Fibroblast of villous mesenchyme (primary cell): ENCODE data around the gene SERHL2. TPM values are rescaled to one million over a fixed set of nuclear protein-coding genes. Genes with fewer than 3 reads are reported as not detected.

Experiments used
- DNase-seq: peaks from one replicate; pipeline ENCODE4 v3.0.0-alpha.2; 2010; ENCODE audit warnings: low read depth
- H3K4me3 ChIP-seq: 2 replicates; pipeline ENCODE4 v1.5.1; 2011; ENCODE audit warnings: low read depth, mild to moderate bottlenecking, low read length
- CTCF ChIP-seq: IDR thresholded peaks from 2 replicates; pipeline ENCODE4 v1.5.1; 2012; ENCODE audit warnings: low read depth, mild to moderate bottlenecking, low read length; ENCODE audit not compliant: insufficient read depth
- total RNA-seq: library from RNA; depleted of rRNA; stranded (reverse); fragments of >200 nt; gene quantifications from 2 replicates; pipeline ENCODE4 v1.2.3, GENCODE V29; 2012

SERHL2 gene
- total RNA-seq, 1 donor, result 2.2 TPM

DNA sequence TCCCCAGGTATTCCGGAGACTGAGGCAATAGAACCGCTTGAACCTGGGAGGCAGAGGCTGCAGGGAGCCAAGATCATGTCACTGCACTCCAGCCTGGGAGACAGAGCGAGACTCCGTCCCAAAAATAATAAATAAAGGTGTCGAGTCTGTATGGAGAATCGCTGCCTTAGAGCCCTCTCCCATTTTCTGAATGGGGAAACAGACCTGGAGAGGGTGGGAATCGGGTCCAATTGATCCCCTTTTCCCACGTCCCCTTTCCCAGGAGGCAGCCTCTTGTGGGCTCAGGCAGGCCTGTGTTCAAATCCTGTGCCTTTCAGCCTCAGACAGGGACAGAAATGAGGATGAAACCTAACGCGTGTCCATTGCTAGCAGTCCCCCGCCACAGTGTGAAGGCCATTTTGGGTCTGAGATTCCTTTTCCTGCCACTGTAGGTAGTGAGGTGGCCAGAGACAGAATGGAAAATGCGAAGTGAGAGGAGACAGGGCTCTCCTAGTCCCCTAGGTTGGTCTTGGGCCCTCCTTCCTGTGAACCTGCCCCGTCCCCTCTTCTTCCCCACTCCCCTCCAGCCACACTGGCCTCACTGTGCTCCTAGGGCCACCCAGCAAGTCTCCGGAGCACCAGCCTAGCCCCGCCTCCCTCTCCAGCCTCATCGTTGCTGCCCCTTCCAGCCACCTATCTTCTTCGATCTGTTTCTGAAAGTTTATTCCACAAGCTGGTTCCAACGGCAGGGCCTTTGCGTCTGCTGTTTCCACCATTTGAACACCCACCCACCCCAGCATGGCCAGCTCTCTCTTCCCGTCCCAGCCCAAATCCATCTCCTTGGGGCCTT lies 63.6 kb downstream of the SERHL2 start:
- no peak overlapping the region for H3K4me3 ChIP-seq
- DNase-seq, result no peak
- TF ChIP-seq CTCF, result no peak

DNA sequence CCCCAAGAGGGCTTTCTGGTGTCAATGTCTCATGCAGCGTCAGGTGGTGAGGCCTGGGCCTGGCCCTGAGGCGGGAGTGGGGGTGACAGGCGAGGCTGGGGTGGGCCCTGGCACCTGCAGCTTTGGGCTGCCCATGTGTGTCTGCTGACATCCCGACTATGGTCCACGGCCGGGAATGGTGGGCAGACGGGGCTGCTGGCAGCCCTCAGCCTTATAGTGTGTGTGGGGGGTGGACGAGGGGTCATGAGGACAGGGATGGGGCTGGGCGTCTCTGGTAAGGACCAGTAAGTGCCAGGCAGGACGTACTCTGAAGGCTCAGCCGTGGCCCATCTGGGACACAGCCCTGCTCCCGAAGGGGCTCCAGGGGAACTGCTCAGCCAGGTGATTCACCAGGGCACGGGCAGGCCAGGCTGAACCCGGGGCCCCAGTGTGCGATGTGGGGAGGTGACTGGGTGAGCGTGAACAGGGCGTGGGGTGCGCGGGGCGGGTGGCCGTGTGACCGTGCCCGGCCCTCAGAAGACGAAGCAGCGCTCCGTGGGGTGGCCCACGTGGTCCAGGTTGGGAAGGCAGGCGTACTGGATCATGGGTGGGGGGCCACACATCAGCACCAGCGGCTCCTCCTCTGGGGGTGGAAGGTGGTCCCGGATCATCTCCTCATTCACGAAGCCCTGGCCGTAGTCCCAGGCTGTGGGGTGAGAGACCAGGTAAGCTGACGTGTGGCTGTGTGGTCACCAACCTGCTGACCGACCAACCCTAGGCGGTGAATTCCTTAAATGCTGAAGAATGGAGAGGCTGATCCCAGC lies 65.7 kb downstream of the SERHL2 start:
- no peak for DNase-seq
- no peak for TF ChIP-seq CTCF
- no peak overlapping the region for H3K4me3 ChIP-seq

- no peak for DNase-seq
- H3K4me3 ChIP-seq, result no peak overlapping the region
- TF ChIP-seq CTCF, result no peak
Observed at GRCh38 chr22:42620084-42620483, 66.3 kb downstream of the SERHL2 start.

- DNase-seq, result peak; percentile 62
- TF ChIP-seq CTCF, result peak; percentile 91
- H3K4me3 ChIP-seq, result no peak overlapping the region
Observed at GRCh38 chr22:42621505-42622002, 67.8 kb downstream of the SERHL2 start.

DNA sequence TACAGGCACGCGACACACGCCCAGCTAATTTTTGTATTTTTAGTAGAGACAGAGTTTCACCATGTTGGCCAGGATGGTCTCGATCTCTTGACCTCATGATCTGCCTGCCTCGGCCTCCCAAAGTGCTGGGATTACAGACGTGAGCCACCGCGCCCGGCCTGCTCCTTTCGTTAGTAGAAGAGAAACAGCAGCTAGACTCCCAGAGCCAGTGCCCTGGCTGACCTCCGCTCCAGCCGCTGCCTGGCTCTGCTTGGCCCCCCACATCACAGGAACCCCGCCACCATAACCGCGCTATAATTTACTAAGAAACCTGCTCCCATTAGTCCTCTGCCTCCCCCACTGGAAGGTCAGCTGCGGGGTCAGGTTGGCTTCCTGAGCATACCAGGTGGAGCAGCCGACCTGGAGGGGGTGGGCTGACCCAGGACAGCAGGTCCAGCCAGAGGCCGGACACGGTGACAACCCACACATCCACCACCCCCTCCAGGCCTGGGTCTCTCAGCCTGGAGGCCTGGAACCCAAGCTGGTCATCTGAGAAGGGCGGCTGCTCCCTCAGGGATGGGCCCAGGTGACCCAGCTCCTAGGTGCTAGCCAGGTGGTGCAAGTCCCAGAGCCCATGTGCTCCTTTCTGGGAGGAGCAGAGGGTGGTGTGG lies 68.4 kb downstream of the SERHL2 start:
- no peak overlapping the region for H3K4me3 ChIP-seq
- DNase-seq, result no peak
- TF ChIP-seq CTCF, result no peak

- TF ChIP-seq CTCF, result no peak
- no peak for DNase-seq
- no peak overlapping the region for H3K4me3 ChIP-seq
Observed at GRCh38 chr22:42623301-42623751, 69.6 kb downstream of the SERHL2 start.
